Ovary (tissue), 3 donors: ENCODE measurements around the gene AUTS2.

ENCODE experiments used
- CTCF ChIP-seq, 3 donors: fragments of 450-650 bp in 2 of 3; fragments of 200-600 bp in 1 of 3; IDR thresholded peaks; one replicate each; pipeline versions ENCODE4 v1.5.1 to v1.8.0; 2016 to 2022; ENCODE audit warnings: antibody characterized with exemption in 3 of 3, mild to moderate bottlenecking in 1 of 3
- EP300 ChIP-seq: sonication (generic); formaldehyde crosslinking; IDR thresholded peaks from one replicate; pipeline ENCODE4 v1.6.1; 2017; ENCODE audit warnings: antibody characterized with exemption
- donor health status: DM: no; HTN: no; CAD: no.

GRCh38 chr7:69736126-69736810 lies 138.0 kb downstream of the AUTS2 start:
- TF ChIP-seq CTCF (IDR thresholded peaks at IDR 0.05) = no peak
- TF ChIP-seq EP300 = no peak
